Spleen (tissue), 7 donors: ENCODE measurements around the gene ADH5.
"Not testable (repeated sequence)": the region's sequence is repeated elsewhere in the genome, so short reads cannot be mapped to it uniquely, and the experiment has no call there.

Source experiments
- POLR2AphosphoS5 ChIP-seq, 3 donors: sonication (generic); formaldehyde crosslinking; IDR thresholded peaks; one replicate each; pipeline ENCODE4 v1.5.1; 2017; ENCODE audit warnings: antibody characterized with exemption in 3 of 3
- TF ChIP-seq, protein P1 (sequence below), 11 experiments: fragments of 200-600 bp in 7 of 11; fragments of 450-650 bp in 4 of 11; sonication (generic) in 4 of 11; IDR thresholded peaks in 8 of 11; conservative IDR thresholded peaks in 3 of 11; 1 replicate in 7 of 11; 2 replicates in 4 of 11; pipeline versions ENCODE4 v1.4.0 to v1.8.0; 2016 to 2021; ENCODE audit warnings: antibody characterized with exemption in 11 of 11, inconsistent platforms in 4 of 11, mild to moderate bottlenecking in 1 of 11
- donor health status: DM: no; HTN: no; CAD: no; lungs with moderate emphysema.
- donor health status: DM: no; HTN: no; CAD: no.
- donor health status: DM: no; HTN: no; CAD: no.

GRCh38 chr4:99117122-99117841 lies 28.7 kb upstream of the ADH5 start:
- TF ChIP-seq, protein P1, sequence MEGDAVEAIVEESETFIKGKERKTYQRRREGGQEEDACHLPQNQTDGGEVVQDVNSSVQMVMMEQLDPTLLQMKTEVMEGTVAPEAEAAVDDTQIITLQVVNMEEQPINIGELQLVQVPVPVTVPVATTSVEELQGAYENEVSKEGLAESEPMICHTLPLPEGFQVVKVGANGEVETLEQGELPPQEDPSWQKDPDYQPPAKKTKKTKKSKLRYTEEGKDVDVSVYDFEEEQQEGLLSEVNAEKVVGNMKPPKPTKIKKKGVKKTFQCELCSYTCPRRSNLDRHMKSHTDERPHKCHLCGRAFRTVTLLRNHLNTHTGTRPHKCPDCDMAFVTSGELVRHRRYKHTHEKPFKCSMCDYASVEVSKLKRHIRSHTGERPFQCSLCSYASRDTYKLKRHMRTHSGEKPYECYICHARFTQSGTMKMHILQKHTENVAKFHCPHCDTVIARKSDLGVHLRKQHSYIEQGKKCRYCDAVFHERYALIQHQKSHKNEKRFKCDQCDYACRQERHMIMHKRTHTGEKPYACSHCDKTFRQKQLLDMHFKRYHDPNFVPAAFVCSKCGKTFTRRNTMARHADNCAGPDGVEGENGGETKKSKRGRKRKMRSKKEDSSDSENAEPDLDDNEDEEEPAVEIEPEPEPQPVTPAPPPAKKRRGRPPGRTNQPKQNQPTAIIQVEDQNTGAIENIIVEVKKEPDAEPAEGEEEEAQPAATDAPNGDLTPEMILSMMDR (IDR thresholded peaks at IDR 0.05 in 8 of 11, conservative IDR thresholded peaks at IDR 0.05 in 3 of 11) = not testable (repeated sequence)
- TF ChIP-seq POLR2AphosphoS5 (IDR thresholded peaks at IDR 0.05) = not testable (repeated sequence)
